ENCODE data around the gene MARVELD2. TPM values are rescaled to one million over a fixed set of nuclear protein-coding genes. Genes with fewer than 3 reads are reported as not detected.

The MARVELD2 gene
- total RNA-seq, 1 donor = 3.9 TPM

DNA sequence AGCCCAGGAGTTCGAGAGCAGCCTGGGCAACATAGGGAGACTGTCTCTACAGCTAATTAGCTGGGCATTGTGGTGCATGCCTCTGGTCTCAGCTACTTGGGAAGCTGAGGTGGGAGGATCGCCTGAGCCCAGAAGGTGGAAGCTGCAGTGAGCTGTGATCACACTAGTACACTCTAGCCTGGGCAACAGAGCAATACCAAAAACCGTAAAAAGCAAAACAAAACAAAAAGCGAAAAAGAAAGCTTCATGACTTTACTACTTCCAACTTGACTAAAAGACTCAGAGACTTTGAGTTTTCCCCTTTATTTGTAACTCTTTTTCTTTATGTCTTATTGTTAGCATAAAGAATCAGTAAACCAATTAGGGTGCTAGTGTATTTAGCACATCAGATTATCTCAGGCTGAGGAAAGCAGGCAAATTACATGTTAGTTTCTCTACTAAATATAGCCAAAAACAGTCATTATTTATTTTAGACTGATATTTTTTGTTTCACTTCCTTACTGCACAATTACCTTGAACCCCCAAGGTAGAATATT lies 39.9 kb upstream of the MARVELD2 start:
- no peak overlapping the region for H3K4me3 ChIP-seq (ENCODE audit: low read depth, low read length)
- TF ChIP-seq, protein P1, sequence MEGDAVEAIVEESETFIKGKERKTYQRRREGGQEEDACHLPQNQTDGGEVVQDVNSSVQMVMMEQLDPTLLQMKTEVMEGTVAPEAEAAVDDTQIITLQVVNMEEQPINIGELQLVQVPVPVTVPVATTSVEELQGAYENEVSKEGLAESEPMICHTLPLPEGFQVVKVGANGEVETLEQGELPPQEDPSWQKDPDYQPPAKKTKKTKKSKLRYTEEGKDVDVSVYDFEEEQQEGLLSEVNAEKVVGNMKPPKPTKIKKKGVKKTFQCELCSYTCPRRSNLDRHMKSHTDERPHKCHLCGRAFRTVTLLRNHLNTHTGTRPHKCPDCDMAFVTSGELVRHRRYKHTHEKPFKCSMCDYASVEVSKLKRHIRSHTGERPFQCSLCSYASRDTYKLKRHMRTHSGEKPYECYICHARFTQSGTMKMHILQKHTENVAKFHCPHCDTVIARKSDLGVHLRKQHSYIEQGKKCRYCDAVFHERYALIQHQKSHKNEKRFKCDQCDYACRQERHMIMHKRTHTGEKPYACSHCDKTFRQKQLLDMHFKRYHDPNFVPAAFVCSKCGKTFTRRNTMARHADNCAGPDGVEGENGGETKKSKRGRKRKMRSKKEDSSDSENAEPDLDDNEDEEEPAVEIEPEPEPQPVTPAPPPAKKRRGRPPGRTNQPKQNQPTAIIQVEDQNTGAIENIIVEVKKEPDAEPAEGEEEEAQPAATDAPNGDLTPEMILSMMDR (IDR thresholded peaks at IDR 0.05; ENCODE audit: insufficient read depth, low read depth, low read length) = no peak

DNA sequence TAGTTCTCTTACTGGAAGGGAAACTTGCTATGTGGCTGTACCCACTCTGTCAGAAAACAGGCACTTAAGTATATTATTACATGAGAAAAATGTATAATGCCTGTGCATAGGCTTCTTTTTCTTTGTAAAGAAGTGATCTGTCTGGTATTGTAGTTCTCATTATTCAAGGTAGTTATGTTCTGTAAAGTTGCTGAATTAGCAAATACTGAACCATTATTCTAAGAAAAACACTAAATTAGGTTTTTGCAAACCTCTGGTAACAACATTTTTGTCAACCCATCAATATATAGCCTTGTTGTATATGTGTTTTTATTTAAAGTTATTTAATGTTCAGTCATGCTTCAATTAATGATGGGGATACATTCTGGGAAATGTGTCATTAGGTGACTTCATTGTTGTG lies 36.5 kb upstream of the MARVELD2 start:
- H3K4me3 ChIP-seq (ENCODE audit: low read depth, low read length) = no peak overlapping the region
- TF ChIP-seq, protein P1 (IDR thresholded peaks at IDR 0.05; ENCODE audit: insufficient read depth, low read depth, low read length) = no peak
- no peak for DNase-seq (ENCODE audit: low read depth)

More for the DNA sequence above, 39.9 kb upstream of the MARVELD2 start:
- DNase-seq (ENCODE audit: low read depth) = no peak

DNA sequence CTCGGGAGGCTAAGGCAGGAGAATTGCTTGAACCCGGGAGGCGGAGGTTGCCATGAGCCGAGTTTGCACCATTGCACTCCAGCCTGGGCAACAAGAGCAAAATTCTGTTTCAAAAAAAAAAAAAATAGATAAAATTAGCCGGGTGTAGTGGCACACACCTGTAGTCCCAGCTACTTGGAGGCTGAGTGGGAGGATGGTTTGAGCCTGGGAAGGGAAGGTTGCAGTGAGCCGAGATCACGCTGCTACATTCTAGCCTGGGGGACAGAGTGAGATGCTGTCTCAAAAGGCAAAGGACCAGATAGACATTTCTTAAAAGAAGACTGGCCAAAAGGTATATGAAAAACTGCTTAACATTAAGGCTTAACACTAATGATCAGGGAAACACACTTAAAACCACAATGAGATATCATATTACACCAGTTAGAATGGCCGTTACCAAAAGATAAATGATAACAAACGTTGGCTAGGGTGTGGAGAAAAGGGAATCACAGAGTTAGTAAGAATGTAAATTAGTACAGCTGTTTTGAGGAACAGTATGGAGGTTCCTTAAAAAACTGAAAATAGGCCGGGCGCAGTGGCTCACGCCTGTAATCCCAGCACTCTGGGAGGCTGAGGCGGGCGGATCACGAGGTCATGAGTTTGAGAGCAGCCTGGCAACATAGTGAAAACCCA lies 10.1 kb upstream of the MARVELD2 start:
- TF ChIP-seq, protein P1 (IDR thresholded peaks at IDR 0.05; ENCODE audit: insufficient read depth, low read depth, low read length) = no peak
- DNase-seq (ENCODE audit: low read depth) = no peak
- H3K4me3 ChIP-seq (ENCODE audit: low read depth, low read length) = no peak overlapping the region

DNA sequence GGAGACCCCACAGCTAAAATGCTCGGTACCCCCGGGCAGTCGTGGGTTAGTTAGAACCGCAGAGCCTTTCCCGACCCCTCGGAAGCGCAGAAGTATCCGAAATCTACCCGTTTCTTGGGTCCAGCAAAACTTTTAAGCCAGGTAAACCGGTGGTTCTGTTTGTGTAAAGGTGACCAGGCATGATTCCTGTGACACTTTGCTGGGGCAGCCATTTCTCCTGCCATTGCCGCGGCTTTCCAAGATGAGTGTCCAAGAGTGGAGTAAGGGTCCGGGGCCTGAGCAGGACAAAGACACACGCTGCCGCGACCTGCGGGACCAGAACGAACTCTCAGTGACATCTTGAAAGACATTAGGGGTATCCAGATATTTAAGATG lies 655 bp downstream of the MARVELD2 start:
- peak overlapping the region; percentile 60 for H3K4me3 ChIP-seq (ENCODE audit: low read depth, low read length)

DNA sequence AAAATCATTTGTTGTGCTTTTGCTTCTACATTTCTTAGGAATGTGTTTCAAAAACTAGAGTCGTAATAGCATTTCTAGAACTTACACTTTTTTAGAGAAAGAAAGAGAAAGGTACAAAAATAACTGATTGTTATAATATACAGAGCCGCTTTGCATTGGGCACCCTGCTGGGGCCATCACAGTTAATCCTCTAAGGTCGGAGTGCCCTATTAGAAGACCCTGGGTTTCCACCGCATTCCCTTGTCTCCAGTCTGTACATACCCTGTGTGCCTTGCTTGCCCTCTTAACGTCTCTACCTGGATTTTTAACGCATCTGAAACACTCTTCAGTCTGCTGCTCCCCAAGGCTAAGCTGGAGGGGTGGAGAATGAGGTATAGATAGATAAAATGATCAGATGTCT lies 1.3 kb downstream of the MARVELD2 start:
- TF ChIP-seq, protein P1 (IDR thresholded peaks at IDR 0.05; ENCODE audit: insufficient read depth, low read depth, low read length) = no peak
- DNase-seq (ENCODE audit: low read depth) = no peak
- H3K4me3 ChIP-seq (ENCODE audit: low read depth, low read length) = no peak overlapping the region

More for the DNA sequence above, 655 bp downstream of the MARVELD2 start:
- TF ChIP-seq, protein P1 (IDR thresholded peaks at IDR 0.05; ENCODE audit: insufficient read depth, low read depth, low read length) = no peak
- DNase-seq (ENCODE audit: low read depth) = no peak

DNA sequence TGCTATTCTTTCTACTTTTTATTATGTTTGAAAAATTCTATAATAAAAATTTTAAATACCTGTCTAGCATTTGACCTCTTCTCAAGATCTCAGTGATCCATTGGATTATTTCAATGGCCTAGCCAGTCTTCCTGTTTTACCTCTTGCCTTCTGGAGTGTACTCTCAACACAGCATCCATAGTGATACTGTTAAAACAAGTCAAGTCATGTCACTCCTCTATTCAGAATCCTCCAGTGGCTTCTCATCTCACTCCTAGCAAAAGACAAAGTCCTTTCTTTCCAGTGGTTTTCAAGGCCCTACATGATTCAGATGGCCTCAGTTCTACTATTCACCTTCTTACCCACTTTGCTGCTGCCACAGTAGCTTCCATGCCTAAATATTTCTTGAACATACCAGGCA lies 1.8 kb downstream of the MARVELD2 start:
- no peak overlapping the region for H3K4me3 ChIP-seq (ENCODE audit: low read depth, low read length)
- DNase-seq (ENCODE audit: low read depth) = no peak
- TF ChIP-seq, protein P1 (IDR thresholded peaks at IDR 0.05; ENCODE audit: insufficient read depth, low read depth, low read length) = no peak

DNA sequence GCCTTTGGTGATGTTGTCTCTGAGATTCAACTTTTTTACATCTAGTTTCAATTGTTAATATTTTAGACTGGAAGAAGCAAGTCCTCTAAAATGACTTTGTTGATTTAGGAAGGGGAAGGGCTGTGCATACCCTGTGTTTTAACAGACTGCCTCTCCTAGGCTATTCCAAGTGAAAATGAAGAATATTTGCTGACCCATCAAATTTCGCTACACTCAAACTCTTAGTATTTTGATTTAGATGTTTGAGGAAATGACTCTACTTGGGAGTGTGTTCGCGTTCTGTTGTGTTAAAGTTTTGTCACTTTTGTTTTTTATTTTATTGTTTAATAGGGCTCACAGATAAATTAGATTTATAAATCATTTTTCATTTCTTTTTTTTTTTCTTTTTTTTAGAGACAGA lies 3.6 kb downstream of the MARVELD2 start:
- no peak for DNase-seq (ENCODE audit: low read depth)
- no peak overlapping the region for H3K4me3 ChIP-seq (ENCODE audit: low read depth, low read length)
- TF ChIP-seq, protein P1 (IDR thresholded peaks at IDR 0.05; ENCODE audit: insufficient read depth, low read depth, low read length) = no peak
